HEK293 (cell line): ENCODE results near the gene KXD1.
A peak's percentile ranks its signal among the peaks of the same experiment; 100 is the strongest.
"Not testable (repeated sequence)": the region's sequence is repeated elsewhere in the genome, so short reads cannot be mapped to it uniquely, and the experiment has no call there.

Source experiments
- CTCF ChIA-PET: fragments of 350-600 bp; formaldehyde crosslinking; extraction: SDS; loops from one replicate; lab custom pipeline; 2021; ENCODE audit warnings: antibody characterized with exemption; lab: Yijun Ruan, JAX
- POLR2A ChIA-PET: fragments of 300-600 bp; formaldehyde crosslinking; extraction: SDS; loops from one replicate; lab custom pipeline; 2020; ENCODE audit warnings: antibody characterized with exemption, inconsistent platforms; lab: Yijun Ruan, JAX
- H3K27ac ChIP-seq: fragments of 200-500 bp; sonication (Bioruptor generic); 2 replicates; pipeline ENCODE4 v1.5.1; 2014; ENCODE audit warnings: low read depth, low read length, control low read depth, inconsistent platforms; ENCODE audit errors: extremely low read depth
- H3K36me3 ChIP-seq, 2 experiments: fragments of 200-500 bp in 1 of 2; sonication (Bioruptor generic) in 1 of 2; 1 replicate in 1 of 2; 2 replicates in 1 of 2; pipeline ENCODE4 v1.5.1; 2014 to 2017; ENCODE audit warnings: inconsistent platforms in 2 of 2, low read length in 2 of 2; ENCODE audit not compliant: control insufficient read depth in 2 of 2, insufficient read depth in 1 of 2
- H3K4me1 ChIP-seq: fragments of 200-500 bp; sonication (Bioruptor generic); 2 replicates; pipeline ENCODE4 v1.5.1; 2014; ENCODE audit warnings: mild to moderate bottlenecking, low read length, inconsistent platforms; ENCODE audit not compliant: control insufficient read depth, insufficient read depth
- H3K4me3 ChIP-seq: 2 replicates; pipeline ENCODE4 v1.5.1; 2011; ENCODE audit warnings: low read depth, mild to moderate bottlenecking, control low read depth, low read length, moderate library complexity
- H3K9me3 ChIP-seq: fragments of 200-500 bp; sonication (Bioruptor generic); 2 replicates; pipeline ENCODE4 v1.5.1; 2014; ENCODE audit warnings: low read depth, low read length, inconsistent platforms; ENCODE audit not compliant: control insufficient read depth, insufficient read depth
- EGR2 ChIP-seq: fragments of 450-650 bp; formaldehyde crosslinking; IDR thresholded peaks from 2 replicates; pipeline ENCODE4 v1.5.1; 2016; ENCODE audit warnings: low read depth, missing biosample characterization, missing genetic modification characterization
- GLIS2 ChIP-seq: fragments of 450-650 bp; formaldehyde crosslinking; IDR thresholded peaks from 2 replicates; pipeline ENCODE4 v1.5.1; 2016; ENCODE audit warnings: missing biosample characterization, missing genetic modification characterization
- TRIM28 ChIP-seq: IDR thresholded peaks from 2 replicates; pipeline ENCODE4 v1.6.1; 2011; ENCODE audit warnings: low read length, control low read depth, borderline replicate concordance
- ZBTB1 ChIP-seq: fragments of 450-650 bp; formaldehyde crosslinking; IDR thresholded peaks from 2 replicates; pipeline ENCODE4 v1.5.1; 2016; ENCODE audit warnings: missing biosample characterization, missing genetic modification characterization
- ZBTB44 ChIP-seq: fragments of 450-650 bp; IDR thresholded peaks from 2 replicates; pipeline ENCODE4 v1.5.1; 2018; ENCODE audit warnings: missing biosample characterization, mild to moderate bottlenecking, missing genetic modification characterization
- ZIC2 ChIP-seq: fragments of 450-650 bp; formaldehyde crosslinking; IDR thresholded peaks from 2 replicates; pipeline ENCODE4 v1.5.1; 2016; ENCODE audit warnings: missing biosample characterization, missing genetic modification characterization
- ZNF133 ChIP-seq: fragments of 450-650 bp; formaldehyde crosslinking; IDR thresholded peaks from 2 replicates; pipeline ENCODE4 v1.5.1; 2016; ENCODE audit warnings: missing biosample characterization, missing genetic modification characterization
- ZNF266 ChIP-seq: fragments of 450-650 bp; formaldehyde crosslinking; IDR thresholded peaks from 2 replicates; pipeline ENCODE4 v1.5.1; 2016; ENCODE audit warnings: missing biosample characterization, missing genetic modification characterization, low read depth
- ZNF366 ChIP-seq: fragments of 450-650 bp; formaldehyde crosslinking; conservative IDR thresholded peaks from 2 replicates; pipeline ENCODE4 v1.5.1; 2016; ENCODE audit warnings: missing biosample characterization, missing genetic modification characterization
- ZNF423 ChIP-seq: fragments of 450-650 bp; formaldehyde crosslinking; IDR thresholded peaks from 2 replicates; pipeline ENCODE4 v1.5.1; 2016; ENCODE audit warnings: missing biosample characterization, missing genetic modification characterization
- ZNF561 ChIP-seq: fragments of 450-650 bp; IDR thresholded peaks from 2 replicates; pipeline ENCODE4 v1.5.1; 2018; ENCODE audit warnings: missing biosample characterization, missing genetic modification characterization, borderline replicate concordance
- ZNF645 ChIP-seq: fragments of 450-650 bp; formaldehyde crosslinking; IDR thresholded peaks from 2 replicates; pipeline ENCODE4; 2016; ENCODE audit warnings: missing biosample characterization, missing genetic modification characterization
- ZNF791 ChIP-seq: fragments of 450-650 bp; formaldehyde crosslinking; IDR thresholded peaks from 2 replicates; pipeline ENCODE4 v1.5.1; 2016; ENCODE audit warnings: missing biosample characterization, missing genetic modification characterization
- ZNF792 ChIP-seq: fragments of 450-650 bp; formaldehyde crosslinking; IDR thresholded peaks from 2 replicates; pipeline ENCODE4 v1.5.1; 2016; ENCODE audit warnings: missing biosample characterization, missing genetic modification characterization
- TF ChIP-seq, protein P1 (sequence below): fragments of 450-650 bp; formaldehyde crosslinking; IDR thresholded peaks from 2 replicates; pipeline ENCODE4 v1.5.1; 2016; ENCODE audit warnings: missing biosample characterization, missing genetic modification characterization
- TF ChIP-seq, protein P2 (sequence below): fragments of 450-650 bp; formaldehyde crosslinking; IDR thresholded peaks from 2 replicates; pipeline ENCODE4 v1.5.1; 2017; ENCODE audit warnings: missing biosample characterization, missing genetic modification characterization

Gene KXD1

GRCh38 chr19:18592732-18593131 lies 35.1 kb downstream of the KXD1 start:
- CTCF ChIA-PET: interaction anchor here (0.7 to 3.1 kb wide), 7 partner anchors 38 to 255 kb away, joined by 3 to 19 read pairs (median 5); no protein-coding TSS in a partner anchor
- H3K27ac ChIP-seq, H3K36me3 ChIP-seq, H3K4me1 ChIP-seq, H3K9me3 ChIP-seq, H3K4me3 ChIP-seq: not testable (repeated sequence)
- POLR2A ChIA-PET: interaction anchor here (0.6 to 2.9 kb wide), 5 partner anchors 15 to 69 kb away, joined by 3 to 11 read pairs (median 3); partner anchors contain the start of gene UBA52

DNA sequence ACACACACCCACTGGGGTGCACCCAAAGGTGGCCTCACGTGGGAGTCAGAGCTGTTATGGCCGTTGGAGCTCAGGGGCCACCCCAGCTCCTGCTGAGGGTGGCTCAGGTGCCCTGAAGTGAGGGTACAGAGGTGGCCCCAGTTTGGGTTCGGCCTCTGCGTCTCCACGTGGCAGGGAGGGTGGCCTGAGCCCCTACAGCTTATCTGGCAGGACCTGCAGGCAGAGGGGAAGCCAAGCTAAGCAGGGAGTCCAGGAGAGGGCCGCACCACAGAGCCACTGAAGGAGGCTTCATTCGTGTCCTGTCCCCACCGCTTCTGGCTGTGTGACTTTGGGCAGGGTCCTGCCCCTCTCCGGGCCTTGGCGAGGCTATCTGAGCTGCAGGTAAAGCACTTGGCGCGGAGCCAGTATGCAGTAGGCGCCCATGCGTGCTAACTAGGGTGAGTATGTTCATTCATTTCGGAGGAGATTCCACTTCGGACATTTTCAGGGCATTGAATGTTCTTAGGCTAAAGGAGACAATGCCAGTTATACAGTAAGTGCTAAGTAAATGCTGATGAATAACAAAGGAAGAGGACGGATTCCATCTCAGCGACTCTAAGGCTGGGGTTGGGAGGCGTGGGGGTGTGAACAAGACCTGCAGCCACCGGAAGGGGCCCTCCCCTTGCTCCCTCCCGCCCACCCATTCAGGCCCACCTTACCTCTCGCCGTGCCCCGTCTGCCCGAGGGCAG lies 35.9 kb downstream of the KXD1 start:
- Histone ChIP-seq H3K9me3 (no peaks in the 10 kb centered on the region), H3K27ac (no peak overlapping the region), H3K4me1 (no peaks in the 10 kb centered on the region), H3K4me3 (peak overlapping the region; percentile 41), H3K36me3 (peaks cover 0 to 6% of the 10 kb centered on the region in 2 experiments; a peak in 1 of 3 replicates)
- ChIA-PET POLR2A (interaction anchor here (0.6 to 2.9 kb wide), 8 partner anchors 14 to 174 kb away, joined by 3 to 11 read pairs (median 3); partner anchors contain the start of genes SSBP4 and UBA52), CTCF (interaction anchor here (0.6 to 3.1 kb wide), 14 partner anchors 8 to 254 kb away, joined by 3 to 19 read pairs (median 4); partner anchors contain the start of gene CRTC1)
- TF ChIP-seq ZNF366 (no peak), ZNF791 (no peak), TRIM28 (no peak), GLIS2 (peak; percentile 11; the same call in 1 of the 2 replicates), ZBTB44 (tag by site-specific recombination) (peak; percentile 57; the same call in 1 of the 2 replicates), ZIC2 (tag by site-specific recombination) (peak; percentile 58), ZNF423 (tag by site-specific recombination) (peak; percentile 77; the same call in 1 of the 2 replicates), ZNF792 (peak; percentile 96), ZNF133 (tag by site-specific recombination) (no peak)
- TF ChIP-seq, protein P1, sequence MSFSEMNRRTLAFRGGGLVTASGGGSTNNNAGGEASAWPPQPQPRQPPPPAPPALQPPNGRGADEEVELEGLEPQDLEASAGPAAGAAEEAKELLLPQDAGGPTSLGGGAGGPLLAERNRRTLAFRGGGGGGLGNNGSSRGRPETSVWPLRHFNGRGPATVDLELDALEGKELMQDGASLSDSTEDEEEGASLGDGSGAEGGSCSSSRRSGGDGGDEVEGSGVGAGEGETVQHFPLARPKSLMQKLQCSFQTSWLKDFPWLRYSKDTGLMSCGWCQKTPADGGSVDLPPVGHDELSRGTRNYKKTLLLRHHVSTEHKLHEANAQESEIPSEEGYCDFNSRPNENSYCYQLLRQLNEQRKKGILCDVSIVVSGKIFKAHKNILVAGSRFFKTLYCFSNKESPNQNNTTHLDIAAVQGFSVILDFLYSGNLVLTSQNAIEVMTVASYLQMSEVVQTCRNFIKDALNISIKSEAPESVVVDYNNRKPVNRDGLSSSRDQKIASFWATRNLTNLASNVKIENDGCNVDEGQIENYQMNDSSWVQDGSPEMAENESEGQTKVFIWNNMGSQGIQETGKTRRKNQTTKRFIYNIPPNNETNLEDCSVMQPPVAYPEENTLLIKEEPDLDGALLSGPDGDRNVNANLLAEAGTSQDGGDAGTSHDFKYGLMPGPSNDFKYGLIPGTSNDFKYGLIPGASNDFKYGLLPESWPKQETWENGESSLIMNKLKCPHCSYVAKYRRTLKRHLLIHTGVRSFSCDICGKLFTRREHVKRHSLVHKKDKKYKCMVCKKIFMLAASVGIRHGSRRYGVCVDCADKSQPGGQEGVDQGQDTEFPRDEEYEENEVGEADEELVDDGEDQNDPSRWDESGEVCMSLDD (tag by site-specific recombination): no peak

DNA sequence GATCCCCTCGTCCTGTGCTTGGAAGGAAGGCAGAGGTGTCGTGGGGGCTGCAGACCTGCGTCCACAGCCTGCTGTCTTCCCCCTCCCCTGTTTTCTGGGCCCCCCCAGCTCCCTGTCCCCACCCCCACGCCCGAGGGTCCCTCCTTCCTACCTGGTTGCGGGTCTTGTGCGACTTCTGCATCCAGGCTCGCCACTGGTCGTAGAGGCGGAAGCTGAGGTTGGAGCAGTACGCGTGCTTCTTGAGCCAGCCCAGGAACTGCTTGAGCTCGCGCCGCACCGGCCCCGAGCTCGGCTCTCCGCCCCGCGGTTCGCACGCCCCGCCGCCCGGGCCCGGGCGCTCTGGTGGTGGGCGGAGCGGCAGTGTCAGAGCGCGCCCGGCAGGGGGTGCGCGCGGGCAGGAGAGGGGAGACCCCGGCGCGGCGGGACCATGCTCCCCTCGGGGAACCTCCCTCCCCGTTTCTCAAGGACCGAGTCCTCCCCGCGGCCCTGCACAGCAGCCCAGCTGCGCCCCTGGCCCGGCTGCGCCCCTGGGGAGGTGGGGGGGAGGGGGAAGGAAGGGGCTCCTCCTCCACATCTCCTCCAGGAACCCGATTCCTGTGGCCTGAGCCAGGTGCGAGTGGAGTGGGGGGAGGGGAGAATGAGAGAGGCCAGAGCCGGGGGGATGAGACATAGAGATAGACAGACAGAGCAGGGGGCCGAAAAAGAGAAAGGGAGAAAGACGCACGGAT lies 36.6 kb downstream of the KXD1 start:
- CTCF ChIA-PET: interaction anchor here (0.6 to 3.1 kb wide), 14 partner anchors 8 to 253 kb away, joined by 3 to 19 read pairs (median 4); partner anchors contain the start of gene CRTC1
- Histone ChIP-seq H3K4me3 (peak overlapping the region; percentile 41), H3K4me1 (no peaks in the 10 kb centered on the region), H3K36me3 (peaks cover 0 to 6% of the 10 kb centered on the region in 2 experiments; a peak in 1 of 3 replicates), H3K9me3 (no peaks in the 10 kb centered on the region), H3K27ac (no peak overlapping the region)
- POLR2A ChIA-PET: interaction anchor here (0.6 to 2.9 kb wide), 9 partner anchors 12 to 175 kb away, joined by 3 to 11 read pairs (median 6); partner anchors contain the start of genes SSBP4 and UBA52
- TF ChIP-seq ZNF561 (tag by site-specific recombination): peak; percentile 71; the same call in 1 of the 2 replicates
- no peak for TF ChIP-seq ZNF133 (tag by site-specific recombination)
- TF ChIP-seq, protein P1 (tag by site-specific recombination): peak; percentile 80
- TF ChIP-seq, protein P2, sequence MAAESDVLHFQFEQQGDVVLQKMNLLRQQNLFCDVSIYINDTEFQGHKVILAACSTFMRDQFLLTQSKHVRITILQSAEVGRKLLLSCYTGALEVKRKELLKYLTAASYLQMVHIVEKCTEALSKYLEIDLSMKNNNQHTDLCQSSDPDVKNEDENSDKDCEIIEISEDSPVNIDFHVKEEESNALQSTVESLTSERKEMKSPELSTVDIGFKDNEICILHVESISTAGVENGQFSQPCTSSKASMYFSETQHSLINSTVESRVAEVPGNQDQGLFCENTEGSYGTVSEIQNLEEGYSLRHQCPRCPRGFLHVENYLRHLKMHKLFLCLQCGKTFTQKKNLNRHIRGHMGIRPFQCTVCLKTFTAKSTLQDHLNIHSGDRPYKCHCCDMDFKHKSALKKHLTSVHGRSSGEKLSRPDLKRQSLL: peak; percentile 67
- no peak for TF ChIP-seq ZBTB1 (tag by site-specific recombination)
- no peak for TF ChIP-seq ZNF645 (tag by site-specific recombination)
- TF ChIP-seq EGR2 (tag by site-specific recombination): no peak
- TF ChIP-seq ZNF266 (tag by site-specific recombination): no peak
